NOMO-1 treated with dmso at 0.1 percent for 144 hours (cell line): Measurements from ENCODE around the gene LRBA.
A peak's percentile ranks its signal among the peaks of the same experiment; 100 is the strongest.

Experiments
- DNase-seq: peaks from one replicate; lab custom pipeline; 2025; ENCODE audit not compliant: unreplicated experiment; lab: John Stamatoyannopoulos, UW

The LRBA gene

DNA sequence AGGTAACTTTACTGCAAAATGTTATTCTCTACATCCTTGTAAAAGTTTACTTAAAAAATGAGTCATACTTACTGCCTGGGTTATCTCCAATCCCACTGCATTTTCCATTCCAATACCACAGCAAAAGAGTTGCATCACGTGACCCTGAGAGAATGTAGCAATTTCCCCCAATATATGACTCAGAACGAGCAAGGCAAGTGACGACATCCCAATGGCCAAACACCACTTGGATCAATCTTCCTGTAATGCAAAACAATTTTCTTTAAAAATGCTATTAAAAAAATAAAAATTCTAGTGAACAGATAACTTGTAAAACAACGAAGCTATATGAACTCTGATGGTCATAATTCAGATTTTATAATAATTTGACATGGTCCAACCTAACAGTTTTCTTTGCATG is 712.5 kb downstream of the LRBA start:
- DNase-seq, result peak; percentile 39

DNA sequence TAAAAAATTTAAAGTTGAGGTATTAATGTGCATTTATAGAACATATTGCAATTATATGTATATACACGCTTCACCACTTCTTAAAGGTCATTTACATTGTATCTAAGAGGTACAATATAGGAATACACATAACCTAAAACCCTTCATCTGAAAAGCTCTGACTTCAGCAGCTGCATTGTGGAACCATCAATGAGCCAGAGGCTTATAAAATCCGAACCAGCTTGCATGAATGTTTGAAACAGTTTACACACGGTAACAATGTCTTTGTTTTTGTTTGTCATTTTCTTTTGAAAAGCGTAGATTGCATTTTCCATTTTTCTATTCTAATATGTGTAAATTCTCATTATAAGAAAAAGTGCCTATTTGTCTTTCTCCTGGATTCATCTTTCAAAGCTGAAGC is 715.3 kb downstream of the LRBA start:
- no peak for DNase-seq

DNA sequence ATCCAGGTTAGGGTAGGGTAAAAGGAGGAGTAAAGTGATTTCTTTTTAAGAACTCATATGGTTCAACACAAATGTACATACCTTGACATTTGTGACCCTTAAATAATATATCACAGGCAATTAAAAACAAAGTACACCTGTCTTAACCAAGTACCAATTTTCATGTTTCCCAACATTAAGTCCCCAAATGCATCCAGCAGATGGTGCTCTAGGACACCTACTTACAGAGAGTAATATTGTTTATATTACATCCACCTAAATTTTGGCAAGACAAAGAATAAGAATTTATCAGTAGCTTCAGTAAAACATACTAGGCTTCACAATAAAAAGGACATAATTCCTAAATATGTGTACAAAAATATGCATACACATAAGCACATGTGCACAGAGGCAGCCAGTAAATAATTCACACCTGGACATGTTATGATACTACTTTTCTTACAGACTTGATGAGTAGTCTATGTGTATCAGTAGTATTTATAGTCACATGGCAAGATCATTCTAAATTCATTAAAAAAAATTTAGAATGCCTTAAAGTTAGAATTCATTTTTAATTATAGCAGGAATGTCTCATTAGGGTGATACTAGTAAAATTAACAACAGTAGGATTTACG is 717.1 kb downstream of the LRBA start:
- no peak for DNase-seq

DNA sequence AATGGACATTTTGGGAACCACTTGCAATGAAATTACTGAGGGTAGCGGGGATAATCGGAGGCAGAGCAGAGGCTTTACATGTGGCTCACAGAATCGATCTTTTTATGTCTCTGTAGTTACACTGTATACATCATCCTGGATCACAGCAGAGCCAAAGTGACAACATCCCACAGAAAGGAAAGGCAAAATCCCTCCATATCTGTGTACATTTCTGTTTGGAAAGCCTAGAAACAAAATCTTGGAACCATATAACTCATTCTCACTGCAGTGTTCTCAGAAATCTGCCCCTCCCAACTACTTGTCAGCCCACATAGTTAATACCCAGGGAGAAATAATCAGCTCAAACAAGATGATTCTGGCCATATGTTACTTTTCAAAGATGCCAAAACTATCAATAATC is 725.2 kb downstream of the LRBA start:
- no peak for DNase-seq

DNA sequence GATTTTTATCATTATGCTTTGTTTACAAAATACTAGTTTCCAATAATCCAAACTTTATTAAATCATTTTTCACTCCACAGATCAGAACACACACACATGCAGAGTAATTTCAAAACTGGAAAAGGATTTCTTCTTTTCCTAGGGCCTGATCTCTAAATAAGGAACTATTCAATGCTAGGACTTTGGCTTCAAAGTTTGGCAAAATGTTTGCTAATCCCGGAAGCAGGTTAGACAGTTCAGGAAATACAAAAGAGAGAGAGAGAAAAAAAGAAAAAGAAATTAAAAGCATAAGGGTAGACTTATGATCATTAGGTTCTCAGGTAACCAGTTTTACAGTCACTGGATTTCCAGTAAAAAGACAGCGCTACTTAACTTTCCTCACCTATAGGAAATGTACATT is 725.9 kb downstream of the LRBA start:
- no peak for DNase-seq

DNA sequence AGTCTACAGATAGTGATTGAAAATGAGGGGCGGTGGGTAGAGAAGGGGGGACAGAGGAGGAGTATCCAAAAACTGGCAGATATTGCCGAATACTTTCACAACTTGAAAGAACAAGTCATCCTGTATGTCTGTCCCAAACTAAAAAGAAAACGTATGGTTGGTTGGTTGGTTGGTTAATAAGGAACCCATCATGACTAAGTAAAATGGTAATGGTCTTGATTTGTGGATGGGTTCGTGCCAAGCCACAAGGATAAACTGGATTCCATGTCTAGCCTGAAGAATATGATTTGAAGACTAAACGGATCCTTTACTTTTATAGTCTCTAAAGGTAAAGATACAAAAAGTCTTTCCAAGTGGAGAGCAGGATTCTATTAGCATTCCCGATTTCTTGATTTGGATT is 728.4 kb downstream of the LRBA start:
- no peak for DNase-seq

DNA sequence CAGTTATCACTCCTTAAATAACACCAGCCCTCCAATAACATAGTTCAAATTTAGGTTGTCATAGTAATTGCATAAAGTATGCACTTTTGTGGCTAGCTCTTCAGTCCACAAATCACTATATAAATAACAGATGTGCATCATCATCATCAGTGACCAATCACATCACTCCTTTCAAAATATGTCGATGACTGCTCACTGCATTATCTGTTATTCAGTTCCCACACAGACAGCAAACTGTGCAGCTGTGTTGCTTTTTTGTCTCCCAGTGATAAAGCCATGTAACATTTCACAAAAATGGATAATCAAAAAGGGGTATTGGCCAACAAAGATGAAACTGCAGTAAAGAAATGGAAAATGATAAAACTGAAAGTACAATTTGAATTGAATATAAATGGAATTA is 731.4 kb downstream of the LRBA start:
- no peak for DNase-seq

DNA sequence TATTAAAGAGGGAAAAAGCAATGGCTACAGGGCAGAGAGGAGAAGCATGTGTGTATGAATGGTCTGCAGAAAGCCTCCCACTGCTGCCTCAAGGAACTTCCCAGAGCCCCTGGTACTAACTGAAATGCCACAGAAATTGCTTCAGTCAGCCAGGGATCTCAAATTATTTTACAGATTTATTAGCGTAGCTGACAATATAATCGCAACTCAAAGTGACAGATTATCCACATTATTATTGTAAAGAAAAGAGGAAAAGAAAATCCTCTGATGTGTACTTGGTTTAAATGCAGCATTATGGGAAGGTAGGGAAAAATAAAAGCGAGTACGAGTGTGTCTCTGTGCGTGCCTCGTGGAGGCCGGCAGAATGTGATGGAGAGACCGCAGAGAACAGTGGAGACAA is 734.1 kb downstream of the LRBA start:
- DNase-seq, result no peak

DNA sequence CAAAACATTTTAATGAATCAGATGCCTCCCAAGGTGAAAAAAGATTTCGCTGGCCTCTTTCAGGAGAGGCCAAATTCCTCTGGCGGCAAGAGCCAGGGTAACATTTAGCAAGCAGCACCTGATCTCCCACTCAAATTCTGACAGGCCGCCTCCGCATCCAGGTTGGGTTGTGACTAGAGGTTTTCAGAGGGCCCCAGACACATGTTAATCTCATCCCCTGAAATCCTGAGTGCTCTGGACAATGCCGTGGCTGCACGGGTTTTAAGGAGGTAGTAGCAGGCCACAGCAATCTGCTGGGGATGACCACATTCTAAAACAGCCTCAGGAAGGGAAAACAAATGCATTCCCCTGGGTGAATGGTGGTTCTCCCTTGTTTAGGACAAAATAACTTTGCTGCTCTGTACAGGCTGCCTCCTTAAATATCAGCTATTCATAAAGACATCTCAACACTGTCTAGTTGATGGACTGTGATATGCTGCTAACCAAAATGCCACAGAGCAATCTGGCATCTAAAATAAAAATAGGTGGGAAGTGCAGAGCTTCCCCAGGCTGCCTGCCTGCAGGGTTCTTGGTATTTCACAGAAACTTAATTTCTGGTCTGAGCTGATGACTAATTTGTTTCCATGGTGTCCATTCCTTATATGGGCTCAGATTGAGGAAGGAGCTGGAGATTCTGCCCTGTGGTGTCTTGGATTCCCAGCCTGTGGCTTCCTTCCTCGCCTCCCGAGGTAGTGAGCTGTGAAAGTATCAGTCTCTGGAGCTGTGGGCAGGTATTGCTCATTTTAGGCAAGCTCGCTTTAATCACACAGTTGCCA is 734.8 kb downstream of the LRBA start:
- DNase-seq, result peak; percentile 5

DNA sequence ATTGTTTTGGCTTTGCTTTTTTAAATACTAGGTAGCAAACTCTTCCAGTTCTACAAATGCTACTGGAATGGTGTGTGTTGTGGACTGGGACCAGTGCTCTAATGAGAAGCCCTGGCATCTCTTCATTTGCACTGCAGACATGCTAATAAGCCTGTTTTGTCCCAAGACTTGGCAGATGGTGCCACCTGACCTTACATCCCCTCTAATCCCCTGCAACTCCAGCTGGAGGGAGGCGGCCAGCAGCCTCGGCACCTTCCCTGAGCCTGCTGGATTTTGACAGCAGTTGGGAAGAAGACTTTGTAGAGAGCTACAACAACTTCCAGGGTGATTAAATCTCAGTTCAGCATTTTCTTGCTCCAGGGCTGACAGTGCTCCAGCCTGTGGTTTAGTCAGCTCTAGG is 736.9 kb downstream of the LRBA start:
- DNase-seq, result no peak

DNA sequence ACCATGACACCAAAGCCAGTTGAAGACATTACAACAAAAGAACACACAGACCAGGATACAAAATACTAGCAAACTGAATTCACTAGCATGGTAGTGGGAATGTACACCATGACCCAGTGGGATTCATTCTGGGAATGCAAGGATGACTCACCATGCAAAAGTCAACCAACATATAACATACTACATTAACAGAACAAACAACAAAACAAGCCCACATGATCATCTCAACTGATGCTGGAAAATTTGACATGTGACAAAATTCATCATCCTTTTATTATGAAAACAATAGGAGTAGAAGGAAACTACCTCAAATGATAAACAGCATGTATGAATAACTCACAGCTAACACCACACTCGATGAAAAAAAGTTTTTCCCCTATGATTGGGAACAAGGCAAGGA is 746.6 kb downstream of the LRBA start:
- no peak for DNase-seq

DNA sequence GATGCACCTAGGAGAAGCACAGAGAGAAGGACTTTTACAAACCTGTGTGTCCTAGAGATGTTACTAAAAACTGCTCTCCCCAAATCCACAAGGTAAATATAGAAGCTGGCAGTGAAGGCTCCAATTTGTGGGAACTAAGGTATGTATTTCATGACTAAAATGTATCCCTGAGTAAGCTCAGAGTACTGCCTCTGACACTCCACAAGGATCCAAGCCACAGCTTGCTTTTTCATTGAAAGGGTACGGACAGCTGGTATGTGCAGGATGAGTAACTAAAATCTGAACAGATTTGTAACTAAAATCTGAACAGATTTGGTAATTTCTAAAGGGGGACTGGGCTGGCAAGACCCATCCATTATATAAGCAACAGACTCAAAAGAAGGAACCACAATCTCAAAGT is 749.3 kb downstream of the LRBA start:
- no peak for DNase-seq

DNA sequence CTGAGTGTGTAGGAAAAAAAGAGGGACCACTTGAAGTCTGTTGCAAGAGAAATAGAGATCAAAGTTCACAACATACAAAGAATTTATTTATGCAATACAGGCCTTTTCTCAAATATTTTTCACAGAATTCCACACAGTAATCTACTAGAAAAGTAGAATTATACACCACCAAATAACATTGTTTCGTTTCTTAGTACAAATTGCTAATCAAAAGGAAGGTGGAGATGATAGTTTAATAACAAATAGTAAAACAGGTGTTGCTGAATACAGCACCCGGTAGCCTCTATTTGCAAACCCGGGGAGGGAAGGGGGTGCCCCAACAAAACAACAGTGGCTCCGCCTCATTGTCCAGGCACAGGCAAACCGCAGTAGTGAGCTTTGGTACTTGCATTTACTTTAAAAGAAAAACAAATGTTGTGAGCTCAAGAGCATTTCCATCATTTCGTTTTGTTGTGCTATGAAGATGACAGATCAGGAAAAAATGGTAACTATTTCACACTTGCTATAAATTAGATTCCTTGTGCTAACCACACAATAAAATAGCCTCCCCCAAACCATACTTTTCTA is 750.4 kb downstream of the LRBA start:
- DNase-seq, result no peak

DNA sequence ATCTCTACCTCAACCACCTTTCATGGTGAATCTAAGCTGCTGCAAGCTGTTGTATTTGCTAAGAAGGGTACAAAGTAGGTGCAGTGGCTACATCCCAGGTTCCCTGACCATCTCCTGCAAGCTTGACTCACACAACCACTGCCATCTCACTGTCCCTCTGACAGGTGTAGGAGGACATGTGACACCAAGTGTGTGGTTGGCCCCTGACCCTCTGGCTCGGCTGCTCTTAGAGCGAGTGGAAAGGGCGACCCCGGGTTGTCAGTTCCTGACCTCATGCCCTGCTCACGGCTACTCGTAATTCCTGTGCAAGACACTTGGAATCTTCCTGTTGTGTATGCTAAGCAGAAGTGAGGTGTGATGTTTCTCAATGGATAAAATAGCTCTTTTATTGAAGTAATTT is 752.5 kb downstream of the LRBA start:
- DNase-seq, result no peak

DNA sequence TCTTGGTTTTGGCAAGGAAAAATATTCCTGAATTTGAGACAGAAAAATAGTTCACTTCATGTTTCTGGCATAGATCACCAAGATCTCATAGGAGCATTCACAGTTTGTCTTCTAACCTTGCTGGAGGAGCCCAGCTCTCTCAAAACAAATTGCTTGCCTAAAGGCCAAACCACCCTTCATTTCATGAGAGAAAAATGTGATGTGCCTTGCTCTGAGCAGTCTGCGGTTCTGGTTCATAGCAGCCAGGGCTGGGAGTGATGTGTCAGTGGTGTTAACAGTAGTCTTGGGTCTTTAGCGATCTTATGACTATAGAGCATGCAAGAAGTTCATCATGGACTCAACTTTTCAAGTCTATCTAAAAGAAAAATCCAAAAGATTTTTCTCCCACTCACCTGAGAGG is 753.5 kb downstream of the LRBA start:
- no peak for DNase-seq

DNA sequence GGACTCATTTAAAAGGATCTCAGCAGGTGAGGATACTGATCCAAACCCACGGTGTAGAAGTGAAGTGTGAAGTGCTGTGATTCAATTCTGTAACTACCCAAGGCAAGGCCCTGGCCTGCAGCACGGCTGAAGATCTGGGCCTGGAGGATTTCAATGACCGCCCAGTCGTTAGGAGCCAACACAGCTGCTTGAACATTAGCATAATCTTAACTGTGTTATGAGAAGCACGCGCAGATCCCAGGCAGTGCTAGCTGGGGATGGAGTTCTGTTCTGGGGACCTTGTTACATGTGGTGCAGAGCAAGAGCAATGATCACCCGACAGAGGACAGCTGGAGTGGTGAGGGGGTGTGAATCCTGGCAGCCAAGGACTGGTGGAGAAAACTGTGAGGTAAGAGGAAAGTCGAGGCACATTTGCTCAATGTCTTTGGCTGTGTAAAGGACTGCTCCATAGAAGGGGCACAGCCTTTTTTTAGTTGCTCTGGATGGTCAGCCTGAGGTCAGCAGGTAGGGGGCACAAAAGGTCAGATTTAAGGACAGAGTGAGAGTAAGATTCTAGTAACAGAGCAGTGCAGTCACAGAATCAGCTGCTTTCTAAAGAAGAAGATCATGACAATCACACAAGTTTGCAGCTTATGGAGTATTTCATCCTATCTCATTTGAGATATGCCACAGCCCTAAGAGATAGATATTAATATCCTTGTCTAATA is 755.1 kb downstream of the LRBA start:
- no peak for DNase-seq

DNA sequence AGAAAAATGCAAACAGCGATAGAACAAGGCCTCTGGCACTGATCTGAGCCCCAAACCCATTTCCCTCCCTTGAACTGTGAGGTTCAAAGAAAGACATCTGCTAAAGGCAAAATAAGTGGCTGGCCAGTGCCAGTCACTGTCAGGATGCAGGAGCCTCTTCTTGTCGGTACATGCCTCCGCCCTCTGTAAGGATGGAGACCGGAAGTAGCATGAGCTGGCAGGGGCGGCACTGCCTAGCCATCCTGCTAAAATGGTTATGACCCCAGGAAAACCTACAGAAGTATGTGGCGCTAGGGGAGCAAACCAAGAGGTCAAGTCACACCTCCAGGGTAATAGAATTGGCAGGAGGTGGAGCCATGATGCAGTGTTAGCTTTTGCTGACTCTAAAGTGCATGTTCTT is 756.5 kb downstream of the LRBA start:
- no peak for DNase-seq

DNA sequence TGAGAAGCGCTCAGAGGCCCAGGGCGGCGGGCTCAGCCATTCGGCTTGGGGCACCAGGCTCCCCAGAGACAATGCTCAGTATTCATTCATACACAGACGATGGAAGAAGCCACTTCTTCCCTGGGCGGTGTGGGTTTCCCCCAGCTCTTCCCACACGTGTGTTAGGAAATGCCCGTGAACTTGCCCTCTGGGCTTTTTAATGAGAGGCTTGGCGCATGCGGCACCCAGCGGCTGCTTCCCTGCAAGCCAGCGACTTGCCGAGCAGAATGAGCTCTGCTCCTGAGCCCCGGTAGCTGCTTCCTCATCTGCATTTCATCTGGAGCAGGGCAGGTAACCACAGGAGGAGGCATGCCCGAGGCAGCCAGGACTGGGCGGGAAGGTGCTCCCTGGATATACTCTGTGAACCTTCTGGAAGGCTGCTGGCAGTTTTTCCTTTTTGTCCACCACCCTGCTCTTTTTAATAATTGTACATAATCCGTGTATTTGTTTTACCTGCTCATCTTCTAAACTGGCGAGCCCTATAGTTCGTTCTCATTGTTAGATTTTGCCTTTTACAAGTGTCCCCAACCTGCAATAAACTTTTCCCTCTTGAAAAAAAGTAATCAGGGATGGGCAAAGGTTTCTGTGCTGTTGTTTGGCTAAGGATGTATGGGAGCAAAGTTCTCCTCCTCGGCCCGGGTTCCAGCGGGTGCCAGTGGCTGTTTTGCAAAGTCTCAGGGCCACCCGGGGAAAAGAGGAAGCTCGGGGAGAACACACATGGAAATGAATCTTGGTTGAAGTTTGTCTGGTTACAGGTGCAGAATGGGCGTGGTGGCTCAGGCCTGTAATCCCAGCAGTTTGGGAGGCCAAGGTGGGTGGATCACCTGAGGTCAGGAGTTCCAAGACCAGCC is 758.0 kb downstream of the LRBA start:
- DNase-seq, result no peak

DNA sequence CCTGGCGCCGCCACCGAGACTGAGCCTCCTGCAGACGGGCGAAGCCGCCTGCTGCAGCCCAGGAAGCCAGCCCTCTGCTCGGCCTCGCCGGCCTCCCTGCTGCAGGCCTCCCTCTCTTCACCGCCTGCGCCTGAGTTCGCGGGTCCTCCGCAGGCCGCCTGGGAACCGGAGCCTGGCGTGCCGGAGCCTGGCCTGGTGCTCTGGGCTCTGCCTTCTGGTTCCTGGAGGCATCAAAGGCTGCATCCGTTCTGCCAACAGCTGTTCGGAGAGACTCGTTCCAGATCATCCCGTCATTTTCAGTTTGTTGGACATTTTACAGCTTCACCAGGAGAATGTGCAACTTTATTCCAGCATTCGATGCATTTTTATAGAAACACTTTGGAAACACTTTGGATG is 758.9 kb downstream of the LRBA start:
- no peak for DNase-seq

DNA sequence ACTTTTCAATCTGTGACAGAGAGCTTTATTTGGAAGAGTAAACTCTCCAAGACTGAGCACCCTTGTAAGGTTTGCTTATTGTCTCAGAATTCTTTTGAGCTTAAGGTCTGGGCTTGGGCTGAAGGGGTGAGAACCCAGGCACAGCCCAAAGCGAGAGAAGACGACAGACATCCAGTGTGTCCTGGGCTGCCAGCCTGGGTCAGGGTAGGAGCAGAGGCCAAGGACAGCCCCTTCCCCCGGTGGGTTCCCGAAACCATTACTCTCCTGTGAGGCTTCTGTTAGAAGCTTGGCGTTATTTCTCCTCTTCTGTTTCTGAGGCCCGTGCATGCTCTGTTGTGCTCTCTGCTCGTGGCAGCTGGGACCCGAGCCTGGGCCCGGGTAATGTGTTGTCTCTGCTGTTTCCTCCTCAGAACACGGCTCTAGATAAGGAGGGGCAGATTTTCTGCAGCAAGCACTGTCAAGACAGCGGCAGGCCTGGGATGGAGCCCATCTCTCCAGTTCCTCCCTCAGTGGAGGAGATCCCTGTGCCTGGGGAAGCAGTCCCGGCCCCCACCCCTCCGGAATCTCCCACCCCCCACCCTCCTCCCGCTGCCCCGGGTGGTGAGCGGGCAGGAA is 759.4 kb downstream of the LRBA start:
- DNase-seq, result no peak
